Psoas muscle (tissue), 8 donors: ENCODE results near the gene B4GALT2. TPM values are rescaled to one million over a fixed set of nuclear protein-coding genes. Genes with fewer than 3 reads are reported as not detected.

ENCODE experiments used
- ATAC-seq, 4 donors: fragments of 200-7000 bp; cut with Tn5 transposase; one replicate each; pipeline ENCODE4 v1.9.1; 2020; ENCODE audit warnings: moderate library complexity in 3 of 4, mild to moderate bottlenecking in 2 of 4
- DNase-seq, 2 donors: peaks; one replicate each; pipeline ENCODE4 v3.0.0-alpha.2; 2020
- H3K27ac ChIP-seq: fragments of 200-600 bp; one replicate; pipeline ENCODE4 v1.8.0; 2022
- H3K27me3 ChIP-seq, 3 donors: fragments of 200-600 bp in 1 of 3; one replicate each; pipeline versions ENCODE4 v1.6.1 to v1.8.0; 2013 to 2022; ENCODE audit warnings: low read length in 2 of 3, mild to moderate bottlenecking in 2 of 3, moderate library complexity in 1 of 3; ENCODE audit not compliant: insufficient read depth in 3 of 3
- H3K36me3 ChIP-seq, 2 donors: fragments of 200-600 bp in 1 of 2; one replicate each; pipeline versions ENCODE4 v1.6.1 to v1.8.0; 2013 to 2022; ENCODE audit warnings: low read depth in 1 of 2, mild to moderate bottlenecking in 1 of 2, moderate library complexity in 1 of 2; ENCODE audit not compliant: insufficient read depth in 1 of 2
- H3K4me1 ChIP-seq: fragments of 200-600 bp; one replicate; pipeline ENCODE4 v1.8.0; 2022
- H3K4me3 ChIP-seq: fragments of 200-600 bp; one replicate; pipeline ENCODE4 v1.8.0; 2022; ENCODE audit warnings: mild to moderate bottlenecking
- H3K9me3 ChIP-seq: fragments of 200-600 bp; one replicate; pipeline ENCODE4 v1.8.0; 2022
- WGBS, 3 donors: extraction: QIAGEN DNeasy Blood & Tissue Kit; methylation state at CpG; one replicate each; pipeline versions ENCODE4 v1.1.6 to v1.1.7; 2013; 5-methylcytosine and 5-hydroxymethylcytosine counted together
- intact Hi-C, 2 donors: fragments of 100-400 bp; cut with DNase I; formaldehyde crosslinking; loops; one replicate each; pipeline versions ENCODE4 v1.11.0 to v1.14.2; 2022
- polyA plus RNA-seq, 3 donors: library from polyadenylated mRNA; stranded (reverse); fragments of 200-250 nt; gene quantifications; one replicate each; pipeline ENCODE4 v1.2.3, GENCODE V29; 2013
- total RNA-seq, 4 donors: library from RNA; stranded (reverse); fragmentation: NEBNext Ultra II Directional in 2 of 4; extraction: Animal tissue kit (Norgen Biotek cat#: 25700) in 2 of 4; gene quantifications; one replicate each; pipeline versions ENCODE4 v1.2.1 to v1.2.4, GENCODE V29; 2021 to 2023
- TF ChIP-seq, protein P1 (sequence below): fragments of 200-600 bp; IDR thresholded peaks from one replicate; pipeline ENCODE4 v1.8.0; 2022; ENCODE audit warnings: antibody characterized with exemption
- donor health status: healthy with polysubstance abuse.
- donor health status: DM: no; HTN: no; CAD: no; lungs with moderate emphysema.
- donor health status: Bipolar disorder and iron deficiency.
- donor health status: healthy.
- donor health status: DM: yes; HTN: yes; CAD: no.
- donor health status: DM: no; HTN: no; CAD: no.
- donor health status: DM: no; HTN: no; CAD: no.
- donor health status: DM: yes; HTN: yes; CAD: no.

B4GALT2 gene
- total and polyA plus RNA-seq, 7 donors, result 33.5 to 81.0 (median 54.9) TPM

DNA sequence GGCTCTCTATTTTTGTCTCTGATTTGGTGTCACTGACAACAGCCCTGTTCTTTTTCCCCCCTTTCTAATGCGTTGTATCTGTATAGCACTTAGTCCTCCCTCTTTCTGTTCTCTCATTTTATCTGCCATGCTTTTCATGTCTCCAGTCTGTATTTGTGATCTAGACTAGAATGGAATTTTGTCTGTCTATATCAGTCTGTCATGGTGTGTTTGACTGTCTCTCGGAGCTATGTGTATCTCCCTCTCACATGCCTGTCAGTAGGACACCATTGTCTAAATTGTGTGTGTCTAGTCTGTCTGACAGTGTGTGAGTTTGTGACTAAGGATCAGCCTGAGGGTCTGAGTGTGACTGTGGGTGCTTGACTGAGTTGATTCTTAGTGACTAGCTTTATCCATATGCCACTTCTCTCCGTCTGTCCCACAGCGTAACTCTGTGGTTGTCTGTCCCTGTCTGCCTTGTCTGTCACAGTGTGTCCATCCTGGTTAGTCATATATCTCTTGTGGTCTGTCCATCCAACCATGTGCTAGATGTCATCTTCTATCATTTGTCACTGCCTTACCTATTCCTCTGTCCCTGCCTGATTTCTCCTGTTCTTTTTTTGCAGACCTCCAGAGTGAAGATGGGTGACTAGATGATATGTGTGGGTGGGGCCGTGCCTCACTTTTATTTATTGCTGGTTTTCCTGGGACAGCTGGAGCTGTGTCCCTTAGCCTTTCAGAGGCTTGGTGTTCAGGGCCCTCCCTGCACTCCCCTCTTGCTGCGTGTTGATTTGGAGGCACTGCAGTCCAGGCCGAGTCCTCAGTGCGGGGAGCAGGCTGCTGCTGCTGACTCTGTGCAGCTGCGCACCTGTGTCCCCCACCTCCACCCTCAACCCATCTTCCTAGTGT is 1.4 kb upstream of the B4GALT2 start:
- 79 to 90% (median 89%) methylated on average over 9 of the region's 9 CpGs for whole genome bisulfite sequencing, 3 donors

DNA sequence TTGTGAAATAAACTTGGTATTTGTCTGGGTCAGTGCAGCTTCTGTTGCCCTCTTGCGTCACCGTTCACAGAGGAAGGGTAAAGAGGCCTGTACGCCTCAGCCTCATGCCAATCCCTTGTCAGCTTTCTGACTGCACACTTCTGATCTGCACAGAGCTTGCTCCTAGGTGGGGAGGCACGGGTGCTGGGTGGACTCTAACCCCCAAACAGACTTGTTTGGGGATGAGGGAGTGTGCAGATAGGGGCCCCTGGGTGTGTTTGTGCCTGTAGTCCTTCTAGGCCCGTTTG is 803 bp upstream of the B4GALT2 start:
- Histone ChIP-seq H3K36me3 (peaks cover 0 to 34% of the 10 kb centered on the region in 2 donors), H3K4me1 (peaks cover 37% of the 10 kb centered on the region), H3K4me3 (peak overlapping the region; percentile 68), H3K27ac (no peak overlapping the region), H3K9me3 (no peaks in the 10 kb centered on the region), H3K27me3 (no peaks in the 10 kb centered on the region)
- TF ChIP-seq, protein P1, sequence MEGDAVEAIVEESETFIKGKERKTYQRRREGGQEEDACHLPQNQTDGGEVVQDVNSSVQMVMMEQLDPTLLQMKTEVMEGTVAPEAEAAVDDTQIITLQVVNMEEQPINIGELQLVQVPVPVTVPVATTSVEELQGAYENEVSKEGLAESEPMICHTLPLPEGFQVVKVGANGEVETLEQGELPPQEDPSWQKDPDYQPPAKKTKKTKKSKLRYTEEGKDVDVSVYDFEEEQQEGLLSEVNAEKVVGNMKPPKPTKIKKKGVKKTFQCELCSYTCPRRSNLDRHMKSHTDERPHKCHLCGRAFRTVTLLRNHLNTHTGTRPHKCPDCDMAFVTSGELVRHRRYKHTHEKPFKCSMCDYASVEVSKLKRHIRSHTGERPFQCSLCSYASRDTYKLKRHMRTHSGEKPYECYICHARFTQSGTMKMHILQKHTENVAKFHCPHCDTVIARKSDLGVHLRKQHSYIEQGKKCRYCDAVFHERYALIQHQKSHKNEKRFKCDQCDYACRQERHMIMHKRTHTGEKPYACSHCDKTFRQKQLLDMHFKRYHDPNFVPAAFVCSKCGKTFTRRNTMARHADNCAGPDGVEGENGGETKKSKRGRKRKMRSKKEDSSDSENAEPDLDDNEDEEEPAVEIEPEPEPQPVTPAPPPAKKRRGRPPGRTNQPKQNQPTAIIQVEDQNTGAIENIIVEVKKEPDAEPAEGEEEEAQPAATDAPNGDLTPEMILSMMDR, result no peak
- intact Hi-C loops, result no loop called here
- no peak for DNase-seq
- WGBS, 3 donors, result 66 to 83% (median 70%) methylated on average over 5 of the region's 5 CpGs
- no peak for ATAC-seq

More for the DNA sequence above, 1.4 kb upstream of the B4GALT2 start:
- no peaks in the 10 kb centered on the region for H3K9me3 ChIP-seq
- H3K27ac ChIP-seq, result no peak overlapping the region
- H3K4me3 ChIP-seq, result peak overlapping the region; percentile 27
- intact Hi-C loops, result no loop called here
- peaks cover 37% of the 10 kb centered on the region for H3K4me1 ChIP-seq
- TF ChIP-seq, protein P1, result no peak
- ATAC-seq (no peak), DNase-seq (no peak)
- no peaks in the 10 kb centered on the region for H3K27me3 ChIP-seq
- peaks cover 2 to 35% of the 10 kb centered on the region in 2 donors for H3K36me3 ChIP-seq

DNA sequence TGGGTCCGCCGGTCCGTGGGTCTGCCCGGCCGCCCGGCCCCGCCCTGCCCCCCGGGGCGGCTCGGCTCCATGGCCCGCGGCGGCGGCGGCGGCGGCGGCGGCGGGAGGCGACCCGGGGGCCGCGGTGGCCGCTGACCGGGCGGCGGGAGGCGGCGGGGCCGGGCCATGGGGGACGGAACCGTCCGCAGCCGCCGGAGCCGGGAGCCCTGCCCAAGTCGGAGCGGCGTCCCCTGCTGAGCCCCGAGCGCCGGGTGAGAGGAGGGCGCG is 184 bp downstream of the B4GALT2 start:
- Histone ChIP-seq H3K4me1 (peaks cover 30% of the 10 kb centered on the region), H3K36me3 (peaks cover 0 to 35% of the 10 kb centered on the region in 2 donors), H3K4me3 (peak overlapping the region; percentile 94), H3K27ac (peak overlapping the region; percentile 74), H3K27me3 (no peaks in the 10 kb centered on the region), H3K9me3 (no peaks in the 10 kb centered on the region)
- DNase-seq (no peak), ATAC-seq (no peak)
- TF ChIP-seq, protein P1, result no peak
- 0 to 2% (median 1%) methylated on average over 11 to 45 of the region's 45 CpGs for WGBS, 3 donors
- intact Hi-C loops, result no loop called here

GRCh38 chr1:43979528-43980254 is 681 bp downstream of the B4GALT2 start:
- H3K4me3 ChIP-seq, result peak overlapping the region; percentile 94
- peaks cover 28% of the 10 kb centered on the region for H3K4me1 ChIP-seq
- H3K36me3 ChIP-seq, result peaks cover 0 to 40% of the 10 kb centered on the region in 2 donors
- TF ChIP-seq, protein P1, result no peak
- peak overlapping the region; percentile 74 for H3K27ac ChIP-seq
- DNase-seq, result peak; percentile 53 to 75
- no peaks in the 10 kb centered on the region for H3K27me3 ChIP-seq
- H3K9me3 ChIP-seq, result no peaks in the 10 kb centered on the region
- peak; percentile 11 to 19 (median 15) for ATAC-seq
- intact Hi-C loops, result no loop called here
- 2 to 8% (median 3%) methylated on average over 21 to 45 of the region's 45 CpGs for WGBS, 3 donors
